Measurements from ENCODE around the gene SCLY.
"Not testable (repeated sequence)": the region's sequence is repeated elsewhere in the genome, so short reads cannot be mapped to it uniquely, and the experiment has no call there.

SCLY gene

GRCh38 chr2:238106339-238106697 is 45.5 kb downstream of the SCLY start:
- Histone ChIP-seq H3K27ac (ENCODE audit: low read depth, low read length) (no peak overlapping the region), H3K4me3 (ENCODE audit: low read length) (no peak overlapping the region), H3K4me1 (ENCODE audit: insufficient read depth, low read length) (peaks cover 10% of the 10 kb centered on the region; the same call in 1 of the 2 replicates), H3K27me3 (ENCODE audit: insufficient read depth, low read length) (no peaks in the 10 kb centered on the region), H3K9ac (ENCODE audit: low read depth, low read length) (no peak overlapping the region), H3K9me3 (ENCODE audit: insufficient read depth, low read depth, low read length) (no peaks in the 10 kb centered on the region), H3K36me3 (ENCODE audit: insufficient read depth, low read length) (no peaks in the 10 kb centered on the region)
- WGBS, result 86% methylated on average over 13 of the region's 13 CpGs

- H3K9me3 ChIP-seq (ENCODE audit: insufficient read depth, low read depth, low read length), result no peaks in the 10 kb centered on the region; the same call in 1 of the 2 replicates
- peaks cover 10% of the 10 kb centered on the region; the same call in 1 of the 2 replicates for H3K4me1 ChIP-seq (ENCODE audit: insufficient read depth, low read length)
- H3K9ac ChIP-seq (ENCODE audit: low read depth, low read length), result no peak overlapping the region
- WGBS, result 86% methylated on average over 28 of the region's 28 CpGs
- H3K4me3 ChIP-seq (ENCODE audit: low read length), result no peak overlapping the region
- no peaks in the 10 kb centered on the region for H3K27me3 ChIP-seq (ENCODE audit: insufficient read depth, low read length)
- no peak overlapping the region for H3K27ac ChIP-seq (ENCODE audit: low read depth, low read length)
- H3K36me3 ChIP-seq (ENCODE audit: insufficient read depth, low read length), result no peaks in the 10 kb centered on the region
These were observed 46.1 kb downstream of the SCLY start for GRCh38 chr2:238106698-238107524.

GRCh38 chr2:238107525-238108422 is 47.0 kb downstream of the SCLY start:
- no peak overlapping the region for H3K4me3 ChIP-seq (ENCODE audit: low read length)
- no peak overlapping the region for H3K27ac ChIP-seq (ENCODE audit: low read depth, low read length)
- peaks cover 8% of the 10 kb centered on the region; the same call in 1 of the 2 replicates for H3K9me3 ChIP-seq (ENCODE audit: insufficient read depth, low read depth, low read length)
- no peak overlapping the region for H3K9ac ChIP-seq (ENCODE audit: low read depth, low read length)
- no peaks in the 10 kb centered on the region for H3K27me3 ChIP-seq (ENCODE audit: insufficient read depth, low read length)
- no peaks in the 10 kb centered on the region for H3K36me3 ChIP-seq (ENCODE audit: insufficient read depth, low read length)
- peaks cover 10% of the 10 kb centered on the region; the same call in 1 of the 2 replicates for H3K4me1 ChIP-seq (ENCODE audit: insufficient read depth, low read length)
- WGBS, result 89% methylated on average over 28 of the region's 28 CpGs

- Histone ChIP-seq H3K27me3 (ENCODE audit: insufficient read depth, low read length) (no peaks in the 10 kb centered on the region), H3K9ac (ENCODE audit: low read depth, low read length) (no peak overlapping the region), H3K27ac (ENCODE audit: low read depth, low read length) (no peak overlapping the region), H3K4me3 (ENCODE audit: low read length) (no peak overlapping the region), H3K9me3 (ENCODE audit: insufficient read depth, low read depth, low read length) (peaks cover 11% of the 10 kb centered on the region; the same call in 1 of the 2 replicates), H3K36me3 (ENCODE audit: insufficient read depth, low read length) (no peaks in the 10 kb centered on the region), H3K4me1 (ENCODE audit: insufficient read depth, low read length) (peaks cover 10% of the 10 kb centered on the region; the same call in 1 of the 2 replicates)
- WGBS, result 45% methylated on average over 19 of the region's 19 CpGs
These were observed 47.8 kb downstream of the SCLY start for GRCh38 chr2:238108423-238109183.

- Histone ChIP-seq H3K27me3 (ENCODE audit: insufficient read depth, low read length) (0 out of 2 replicates have a peak, but pooled peaks cover 3% of the 10 kb centered on the region), H3K9ac (ENCODE audit: low read depth, low read length) (no peak overlapping the region), H3K4me1 (ENCODE audit: insufficient read depth, low read length) (peaks cover 6% of the 10 kb centered on the region; the same call in 1 of the 2 replicates), H3K36me3 (ENCODE audit: insufficient read depth, low read length) (no peaks in the 10 kb centered on the region), H3K27ac (ENCODE audit: low read depth, low read length) (no peak overlapping the region), H3K9me3 (ENCODE audit: insufficient read depth, low read depth, low read length) (peaks cover 11% of the 10 kb centered on the region; the same call in 1 of the 2 replicates), H3K4me3 (ENCODE audit: low read length) (no peak overlapping the region)
- WGBS, result 92% methylated on average over 13 of the region's 13 CpGs
These were observed 52.8 kb downstream of the SCLY start for GRCh38 chr2:238113611-238114010.

- H3K27ac ChIP-seq (ENCODE audit: low read depth, low read length), result no peak overlapping the region
- 93% methylated on average over 16 of the region's 16 CpGs for WGBS
- H3K4me3 ChIP-seq (ENCODE audit: low read length), result no peak overlapping the region
- peaks cover 11% of the 10 kb centered on the region; the same call in 1 of the 2 replicates for H3K9me3 ChIP-seq (ENCODE audit: insufficient read depth, low read depth, low read length)
- H3K27me3 ChIP-seq (ENCODE audit: insufficient read depth, low read length), result 0 out of 2 replicates have a peak, but pooled peaks cover 3% of the 10 kb centered on the region
- no peaks in the 10 kb centered on the region for H3K36me3 ChIP-seq (ENCODE audit: insufficient read depth, low read length)
- no peak overlapping the region for H3K9ac ChIP-seq (ENCODE audit: low read depth, low read length)
- no peaks in the 10 kb centered on the region for H3K4me1 ChIP-seq (ENCODE audit: insufficient read depth, low read length)
These were observed 53.6 kb downstream of the SCLY start for GRCh38 chr2:238114331-238114841.

- Histone ChIP-seq H3K4me1 (ENCODE audit: insufficient read depth, low read length) (no peaks in the 10 kb centered on the region), H3K9ac (ENCODE audit: low read depth, low read length) (no peak overlapping the region), H3K4me3 (ENCODE audit: low read length) (no peak overlapping the region), H3K36me3 (ENCODE audit: insufficient read depth, low read length) (no peaks in the 10 kb centered on the region), H3K27me3 (ENCODE audit: insufficient read depth, low read length) (0 out of 2 replicates have a peak, but pooled peaks cover 3% of the 10 kb centered on the region), H3K9me3 (ENCODE audit: insufficient read depth, low read depth, low read length) (peaks cover 11% of the 10 kb centered on the region; the same call in 1 of the 2 replicates), H3K27ac (ENCODE audit: low read depth, low read length) (no peak overlapping the region)
- 94% methylated on average over 32 of the region's 32 CpGs for WGBS
These were observed 54.3 kb downstream of the SCLY start for GRCh38 chr2:238114851-238115660.

- 95% methylated on average over 12 of the region's 12 CpGs for WGBS
- not testable (repeated sequence) for H3K27me3 ChIP-seq (ENCODE audit: insufficient read depth, low read length); H3K27ac ChIP-seq (ENCODE audit: low read depth, low read length); H3K4me3 ChIP-seq (ENCODE audit: low read length); H3K4me1 ChIP-seq (ENCODE audit: insufficient read depth, low read length); H3K9ac ChIP-seq (ENCODE audit: low read depth, low read length); H3K36me3 ChIP-seq (ENCODE audit: insufficient read depth, low read length)
- peaks cover 11% of the 10 kb centered on the region; the same call in 1 of the 2 replicates for H3K9me3 ChIP-seq (ENCODE audit: insufficient read depth, low read depth, low read length)
These were observed 54.9 kb downstream of the SCLY start for GRCh38 chr2:238115709-238116108.

- Histone ChIP-seq H3K4me1 (ENCODE audit: insufficient read depth, low read length) (no peaks in the 10 kb centered on the region), H3K9ac (ENCODE audit: low read depth, low read length) (no peak overlapping the region), H3K27me3 (ENCODE audit: insufficient read depth, low read length) (0 out of 2 replicates have a peak, but pooled peaks cover 3% of the 10 kb centered on the region), H3K9me3 (ENCODE audit: insufficient read depth, low read depth, low read length) (peaks cover 11% of the 10 kb centered on the region; the same call in 1 of the 2 replicates), H3K4me3 (ENCODE audit: low read length) (no peak overlapping the region), H3K27ac (ENCODE audit: low read depth, low read length) (no peak overlapping the region), H3K36me3 (ENCODE audit: insufficient read depth, low read length) (no peaks in the 10 kb centered on the region)
- WGBS, result 94% methylated on average over 21 of the region's 21 CpGs
These were observed 55.7 kb downstream of the SCLY start for GRCh38 chr2:238116298-238117198.

Data from HUES64 (cell line).